Astrocyte (in vitro differentiated cells and primary cell): ENCODE results near the gene ARL15.

Experiments
- CTCF ChIP-seq: IDR thresholded peaks from 2 replicates; pipeline ENCODE4 v1.5.1; 2011; ENCODE audit warnings: low read depth, mild to moderate bottlenecking, inconsistent platforms, low read length, moderate library complexity; ENCODE audit not compliant: insufficient read depth
- EZH2 ChIP-seq: IDR thresholded peaks from 2 replicates; pipeline ENCODE4 v1.6.1; 2012; ENCODE audit warnings: mild to moderate bottlenecking, low read length, inconsistent platforms; ENCODE audit not compliant: insufficient read depth

- no peak for TF ChIP-seq CTCF
- no peak for TF ChIP-seq EZH2
Observed at GRCh38 chr5:54306893-54307292, 3.5 kb downstream of the ARL15 start.
